HG03378 (cell line): Measurements from ENCODE around the gene COPS3.

ENCODE experiments used
- ATAC-seq: cut with Tn5 transposase; IDR thresholded peaks from one replicate; pipeline ENCODE4 v1.9.1; 2021; ENCODE audit warnings: mild to moderate bottlenecking, moderate library complexity; ENCODE audit not compliant: unreplicated experiment

The COPS3 gene

DNA sequence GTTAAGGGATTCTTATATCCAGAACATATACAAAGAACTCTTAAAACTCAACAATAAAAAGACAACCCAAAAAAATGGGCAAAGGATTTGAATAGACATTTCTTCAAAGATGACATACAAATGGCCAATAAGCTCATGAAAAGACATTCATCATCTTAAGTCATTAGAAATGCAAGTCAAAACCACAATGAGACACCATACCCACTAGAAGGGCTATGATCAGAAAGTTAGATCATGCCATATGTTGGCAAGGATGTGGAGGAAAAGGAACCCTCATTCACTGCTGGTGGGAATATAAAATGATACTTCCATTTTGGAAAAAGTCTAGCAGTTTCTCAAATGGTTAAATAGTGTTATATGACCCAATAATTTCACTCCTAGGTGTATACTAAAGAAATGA lies 84.3 kb downstream of the COPS3 start:
- ATAC-seq, result no peak
